Measurements from ENCODE around the gene ZRANB1. TPM values are rescaled to one million over a fixed set of nuclear protein-coding genes. Genes with fewer than 3 reads are reported as not detected.

ZRANB1 gene
- total and polyA plus RNA-seq, 2 experiments from 2014 or later = 4.2 to 26.7 TPM

GRCh38 chr10:124999433-125000365 lies 57.8 kb downstream of the ZRANB1 start (continued):
- TF ChIP-seq JUNB (IDR thresholded peaks at IDR 0.05; ENCODE audit: unreplicated experiment) = no peak
- TF ChIP-seq ETS1 (IDR thresholded peaks at IDR 0.05) = no peak
- TF ChIP-seq STAT1 (IDR thresholded peaks at IDR 0.05; ENCODE audit: unreplicated experiment) = no peak
- TF ChIP-seq EZH2phosphoT487 (IDR thresholded peaks at IDR 0.05; ENCODE audit: unreplicated experiment) = no peak
- TF ChIP-seq CTCF (conservative IDR thresholded peaks at IDR 0.05; ENCODE audit: low read depth in 2 of 2) = no peak
- no peak for TF ChIP-seq REST (IDR thresholded peaks at IDR 0.05; ENCODE audit: unreplicated experiment)
- no peak for TF ChIP-seq ZNF331 (CRISPR knock-in tag; IDR thresholded peaks at IDR 0.05; ENCODE audit: low read depth)
- no peak for TF ChIP-seq NANOG (IDR thresholded peaks at IDR 0.05; ENCODE audit: borderline replicate concordance)
- no peak for TF ChIP-seq CREB1 (CRISPR knock-in tag; IDR thresholded peaks at IDR 0.05; ENCODE audit: low read depth)
